HUES6 (cell line): ENCODE results near the gene MEF2A.
"Not testable (repeated sequence)": the region's sequence is repeated elsewhere in the genome, so short reads cannot be mapped to it uniquely, and the experiment has no call there.

ENCODE experiments used
- H3K27ac ChIP-seq: 2 replicates; pipeline ENCODE4 v1.7.0; 2013; ENCODE audit warnings: low read depth, mild to moderate bottlenecking, low read length, inconsistent platforms
- H3K27me3 ChIP-seq: 2 replicates; pipeline ENCODE4 v1.6.1; 2013; ENCODE audit warnings: low read length; ENCODE audit not compliant: control insufficient read depth, insufficient read depth
- H3K36me3 ChIP-seq: 2 replicates; pipeline ENCODE4 v1.6.1; 2013; ENCODE audit warnings: low read length; ENCODE audit not compliant: control insufficient read depth, insufficient read depth
- H3K4me1 ChIP-seq: 2 replicates; pipeline ENCODE4 v1.6.1; 2013; ENCODE audit warnings: low read length; ENCODE audit not compliant: control insufficient read depth, insufficient read depth
- H3K4me3 ChIP-seq: 2 replicates; pipeline ENCODE4 v1.5.1; 2013; ENCODE audit warnings: low read depth, low read length
- H3K9ac ChIP-seq: one replicate; pipeline ENCODE4 v1.6.1; 2013; ENCODE audit warnings: mild to moderate bottlenecking, low read length
- H3K9me3 ChIP-seq: 2 replicates; pipeline ENCODE4 v1.6.1; 2013; ENCODE audit warnings: low read depth, low read length; ENCODE audit not compliant: control insufficient read depth, insufficient read depth

Gene MEF2A

GRCh38 chr15:99645951-99646350 lies 80.2 kb downstream of the MEF2A start:
- H3K9me3 ChIP-seq, result peaks cover 3% of the 10 kb centered on the region; the same call in 1 of the 2 replicates
- no peak overlapping the region for H3K9ac ChIP-seq
- H3K4me1 ChIP-seq, result no peaks in the 10 kb centered on the region
- H3K4me3 ChIP-seq, result no peak overlapping the region
- no peak overlapping the region for H3K27ac ChIP-seq
- H3K27me3 ChIP-seq, result no peaks in the 10 kb centered on the region
- H3K36me3 ChIP-seq, result peaks cover 18% of the 10 kb centered on the region

- Histone ChIP-seq H3K36me3 (peaks cover 9% of the 10 kb centered on the region; the same call in 1 of the 2 replicates), H3K9me3 (peaks cover 3% of the 10 kb centered on the region; the same call in 1 of the 2 replicates), H3K9ac (no peak overlapping the region), H3K27ac (no peak overlapping the region), H3K4me3 (no peak overlapping the region), H3K27me3 (no peaks in the 10 kb centered on the region), H3K4me1 (no peaks in the 10 kb centered on the region)
Observed at GRCh38 chr15:99651023-99651807, 85.4 kb downstream of the MEF2A start.

GRCh38 chr15:99656205-99656604 lies 90.4 kb downstream of the MEF2A start:
- Histone ChIP-seq H3K9ac (no peak overlapping the region), H3K4me3 (no peak overlapping the region), H3K4me1 (no peaks in the 10 kb centered on the region), H3K36me3 (peaks cover 3% of the 10 kb centered on the region), H3K9me3 (no peaks in the 10 kb centered on the region), H3K27me3 (no peaks in the 10 kb centered on the region), H3K27ac (no peak overlapping the region)

- H3K27ac ChIP-seq, result no peak overlapping the region
- H3K9me3 ChIP-seq, result no peaks in the 10 kb centered on the region
- H3K4me3 ChIP-seq, result no peak overlapping the region
- no peak overlapping the region for H3K9ac ChIP-seq
- H3K27me3 ChIP-seq, result no peaks in the 10 kb centered on the region
- H3K4me1 ChIP-seq, result no peaks in the 10 kb centered on the region
- no peaks in the 10 kb centered on the region; the same call in 1 of the 2 replicates for H3K36me3 ChIP-seq
Observed at GRCh38 chr15:99657996-99658395, 92.2 kb downstream of the MEF2A start.

GRCh38 chr15:99662903-99663302 lies 97.1 kb downstream of the MEF2A start:
- Histone ChIP-seq H3K9ac (no peak overlapping the region), H3K4me3 (no peak overlapping the region), H3K27ac (no peak overlapping the region), H3K36me3 (no peaks in the 10 kb centered on the region; the same call in 1 of the 2 replicates), H3K27me3 (no peaks in the 10 kb centered on the region), H3K9me3 (no peaks in the 10 kb centered on the region), H3K4me1 (no peaks in the 10 kb centered on the region)

GRCh38 chr15:99666073-99666472 lies 100.3 kb downstream of the MEF2A start:
- not testable (repeated sequence) for H3K4me3 ChIP-seq, H3K9me3 ChIP-seq, H3K27me3 ChIP-seq, H3K4me1 ChIP-seq, H3K9ac ChIP-seq, H3K36me3 ChIP-seq, H3K27ac ChIP-seq

- peaks cover 6% of the 10 kb centered on the region; the same call in 1 of the 2 replicates for H3K36me3 ChIP-seq
- H3K27ac ChIP-seq, result no peak overlapping the region
- no peaks in the 10 kb centered on the region for H3K4me1 ChIP-seq
- no peaks in the 10 kb centered on the region for H3K27me3 ChIP-seq
- no peak overlapping the region for H3K4me3 ChIP-seq
- H3K9ac ChIP-seq, result no peak overlapping the region
- no peaks in the 10 kb centered on the region for H3K9me3 ChIP-seq
Observed at GRCh38 chr15:99668533-99669182, 102.9 kb downstream of the MEF2A start.

GRCh38 chr15:99669250-99669649 lies 103.5 kb downstream of the MEF2A start:
- H3K4me3 ChIP-seq, result no peak overlapping the region

GRCh38 chr15:99671926-99672635 lies 106.3 kb downstream of the MEF2A start:
- Histone ChIP-seq H3K27ac (no peak overlapping the region), H3K27me3 (no peaks in the 10 kb centered on the region), H3K4me1 (no peaks in the 10 kb centered on the region), H3K36me3 (peaks cover 23% of the 10 kb centered on the region), H3K4me3 (no peak overlapping the region), H3K9me3 (no peaks in the 10 kb centered on the region), H3K9ac (no peak overlapping the region)

More at GRCh38 chr15:99669250-99669649, 103.5 kb downstream of the MEF2A start:
- Histone ChIP-seq H3K27ac (no peak overlapping the region), H3K9me3 (no peaks in the 10 kb centered on the region), H3K36me3 (peaks cover 8% of the 10 kb centered on the region; the same call in 1 of the 2 replicates), H3K9ac (no peak overlapping the region), H3K4me1 (no peaks in the 10 kb centered on the region), H3K27me3 (no peaks in the 10 kb centered on the region)

- Histone ChIP-seq H3K36me3 (peaks cover 23% of the 10 kb centered on the region), H3K27ac (no peak overlapping the region), H3K9me3 (no peaks in the 10 kb centered on the region), H3K4me3 (no peak overlapping the region), H3K4me1 (no peaks in the 10 kb centered on the region), H3K9ac (no peak overlapping the region), H3K27me3 (no peaks in the 10 kb centered on the region)
Observed at GRCh38 chr15:99673111-99673510, 107.3 kb downstream of the MEF2A start.

- Histone ChIP-seq H3K9ac (no peak overlapping the region), H3K27me3 (no peaks in the 10 kb centered on the region), H3K36me3 (peaks cover 29% of the 10 kb centered on the region)
Observed at GRCh38 chr15:99674279-99674678, 108.5 kb downstream of the MEF2A start.

More at GRCh38 chr15:99674279-99674678, 108.5 kb downstream of the MEF2A start:
- Histone ChIP-seq H3K4me1 (no peaks in the 10 kb centered on the region), H3K27ac (no peak overlapping the region), H3K4me3 (no peak overlapping the region), H3K9me3 (no peaks in the 10 kb centered on the region)
